GM21526 (cell line): Measurements from ENCODE around the gene ARHGEF19.
A peak's percentile ranks its signal among the peaks of the same experiment; 100 is the strongest.

Source experiments
- ATAC-seq: cut with Tn5 transposase; IDR thresholded peaks from one replicate; pipeline ENCODE4 v1.9.1; 2021; ENCODE audit warnings: moderate library complexity; ENCODE audit not compliant: unreplicated experiment, low FRiP score

ARHGEF19 gene

DNA sequence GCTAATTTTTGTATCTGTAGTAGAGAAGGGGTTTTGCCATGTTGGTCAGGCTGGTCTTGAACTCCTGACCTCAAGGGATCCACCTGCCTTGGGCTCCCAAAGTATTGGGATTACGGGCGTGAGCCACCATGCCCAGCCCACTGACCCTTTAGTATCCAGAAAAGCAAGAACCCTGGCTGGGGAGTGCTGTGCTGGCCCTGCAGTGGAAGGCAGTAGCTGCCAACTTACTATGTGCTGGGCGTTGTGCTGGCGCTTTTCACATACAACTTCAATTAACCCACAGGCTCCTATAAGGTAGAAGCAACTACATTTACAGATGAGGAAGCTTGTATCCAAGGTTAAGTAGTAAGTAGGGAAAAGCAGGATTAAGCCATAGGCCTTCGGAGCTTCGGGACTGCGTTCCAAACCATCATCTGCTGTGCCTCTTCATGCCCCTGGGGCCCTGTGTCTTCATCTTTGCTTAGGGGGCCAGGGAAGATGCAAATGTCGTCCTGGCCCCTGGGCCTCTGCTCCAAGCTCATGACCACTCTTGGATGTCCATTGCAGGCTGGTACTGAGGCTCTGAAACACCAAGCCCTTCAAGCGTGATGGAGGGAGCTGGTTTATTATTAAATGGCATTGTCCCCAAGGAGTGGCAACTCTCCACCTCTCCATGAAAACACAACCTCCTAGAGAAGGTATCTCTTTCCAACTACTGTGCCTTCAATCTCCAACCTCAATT lies 33.2 kb upstream of the ARHGEF19 start:
- no peak for ATAC-seq

DNA sequence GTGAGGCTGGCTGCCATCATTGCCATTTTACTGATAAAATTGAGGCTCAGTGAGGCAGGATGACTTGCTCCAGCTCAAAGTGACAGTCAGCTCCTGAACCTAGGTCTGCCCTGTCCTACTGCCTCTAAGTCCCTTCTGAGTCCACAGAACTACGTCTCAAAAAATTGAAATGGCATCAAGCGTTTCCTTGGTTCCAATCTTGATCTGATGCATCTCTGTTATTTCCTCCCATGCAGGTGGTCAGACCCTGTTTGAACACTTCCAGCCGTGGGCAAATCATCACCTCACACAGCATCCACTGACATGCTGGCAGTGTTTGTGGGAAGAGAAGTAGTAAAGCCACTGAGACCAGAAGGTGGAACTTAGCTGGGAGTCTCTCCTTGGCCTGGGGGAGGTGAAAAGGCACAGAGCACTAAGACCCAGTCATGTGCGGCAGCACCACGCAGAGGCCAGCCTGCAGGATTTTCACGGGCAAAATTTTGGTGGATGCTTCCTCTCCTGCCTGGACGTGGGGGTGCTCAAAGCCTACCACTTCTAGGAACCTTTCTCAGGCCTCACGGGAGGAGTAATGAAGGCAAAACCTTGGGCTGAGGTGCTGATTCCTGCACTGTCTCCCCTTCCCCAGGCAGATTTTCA lies 32.3 kb upstream of the ARHGEF19 start:
- no peak for ATAC-seq

DNA sequence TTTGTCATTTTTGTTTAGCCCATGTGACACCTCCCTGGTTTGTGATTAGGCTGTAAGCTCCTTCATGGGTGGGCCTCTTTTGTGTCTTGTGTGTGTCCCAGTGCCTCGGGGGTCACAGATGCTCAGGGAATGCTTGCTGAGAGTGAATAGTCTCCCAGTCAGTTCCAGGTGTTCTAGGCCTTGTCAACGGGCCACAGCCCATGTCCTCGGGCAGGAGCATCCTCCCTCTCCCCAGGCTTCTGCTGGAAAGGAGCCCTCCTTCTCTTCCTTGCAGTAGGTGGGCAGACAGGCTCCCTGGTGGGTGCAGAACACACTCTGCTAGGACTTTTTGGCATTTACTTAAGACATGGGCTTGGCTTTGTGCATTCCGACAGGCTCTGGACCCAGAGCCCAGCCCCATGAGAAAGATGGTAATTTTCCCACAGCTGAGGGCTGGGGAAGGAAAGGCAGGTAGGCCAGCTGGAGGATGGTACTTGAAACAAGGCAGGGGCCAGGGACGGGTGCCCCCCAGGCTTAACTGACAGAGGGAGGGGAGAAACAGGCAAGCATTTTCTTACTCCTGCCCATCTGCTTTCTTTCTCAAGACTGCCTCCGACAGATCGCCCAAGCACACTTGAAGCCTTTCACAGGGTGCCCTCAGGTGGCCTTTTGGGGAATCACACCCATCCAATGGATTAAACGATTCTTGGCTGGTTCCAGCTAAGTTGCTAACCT lies 31.6 kb upstream of the ARHGEF19 start:
- ATAC-seq: no peak

DNA sequence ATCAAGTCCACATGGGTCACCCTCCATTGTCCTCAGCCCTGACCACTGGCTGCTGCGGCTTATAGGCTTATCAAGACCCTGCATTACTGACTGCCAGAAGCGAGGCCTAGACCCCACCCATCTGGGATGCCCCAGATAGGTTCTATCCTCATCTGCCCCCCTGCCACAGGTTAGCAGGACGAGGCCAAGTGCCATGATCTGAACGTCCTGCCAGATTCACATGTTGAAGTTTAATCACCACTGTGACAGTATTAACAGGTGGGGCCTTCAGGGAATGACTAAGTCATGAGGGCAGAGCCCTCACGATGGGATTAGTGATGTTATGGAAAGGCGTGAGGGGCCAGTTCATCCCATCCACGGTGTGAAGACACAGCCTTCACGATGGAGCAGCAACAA lies 30.8 kb upstream of the ARHGEF19 start:
- ATAC-seq: no peak

DNA sequence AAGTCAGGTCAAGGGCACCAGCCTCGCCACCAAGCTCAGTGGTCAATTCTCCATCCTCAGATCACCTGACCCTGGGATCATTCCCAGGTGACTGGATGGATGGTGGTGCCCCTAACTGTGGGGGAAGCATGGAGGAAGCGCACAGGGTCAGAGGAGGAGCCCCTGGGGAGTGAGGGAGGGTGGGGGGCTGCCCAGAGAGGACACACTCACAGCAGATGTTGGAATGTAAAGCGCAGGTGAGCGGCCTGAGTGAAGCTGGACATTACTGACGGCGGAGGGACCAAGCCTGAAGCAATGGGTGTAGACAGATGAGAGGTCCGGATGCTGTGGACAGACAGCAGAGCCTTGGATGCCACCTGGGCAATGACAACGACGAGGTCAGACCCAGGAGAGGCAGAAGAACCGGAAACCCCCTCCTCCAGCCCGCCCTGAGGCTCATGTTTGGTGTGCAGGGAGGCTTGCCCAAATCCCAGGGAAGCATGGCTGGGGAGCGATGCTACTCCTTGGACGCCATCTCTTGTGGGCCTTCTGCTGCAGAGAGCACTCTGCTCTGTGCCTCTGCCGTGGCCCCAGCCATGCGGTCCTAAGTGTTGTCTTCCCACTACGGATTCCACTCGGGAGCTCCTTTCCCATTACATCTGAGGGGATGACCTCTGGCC lies 30.2 kb upstream of the ARHGEF19 start:
- ATAC-seq: no peak

DNA sequence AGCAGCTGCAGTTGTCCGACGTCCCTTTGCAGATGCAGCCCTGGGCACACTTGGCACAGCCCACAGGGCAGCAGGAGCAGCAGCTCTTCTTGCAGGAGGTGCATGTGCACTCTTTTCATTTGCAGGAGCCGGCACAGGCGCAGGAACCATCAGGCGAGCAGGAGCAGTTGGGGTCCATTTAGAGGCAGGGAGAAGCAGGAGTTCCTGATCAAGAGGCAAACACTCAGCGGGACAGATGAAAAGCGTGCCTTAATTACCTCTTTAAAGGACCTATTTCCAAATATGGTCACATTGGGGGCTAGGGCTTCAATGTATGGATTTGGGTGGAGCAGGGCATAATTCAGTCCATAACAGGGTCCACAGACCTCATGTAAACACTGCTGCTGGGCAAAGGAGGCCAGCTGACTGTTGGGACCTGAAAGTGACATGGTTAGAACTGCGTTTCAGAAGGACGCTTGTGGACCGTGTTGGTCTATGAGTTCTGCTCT lies 28.8 kb upstream of the ARHGEF19 start:
- no peak for ATAC-seq

DNA sequence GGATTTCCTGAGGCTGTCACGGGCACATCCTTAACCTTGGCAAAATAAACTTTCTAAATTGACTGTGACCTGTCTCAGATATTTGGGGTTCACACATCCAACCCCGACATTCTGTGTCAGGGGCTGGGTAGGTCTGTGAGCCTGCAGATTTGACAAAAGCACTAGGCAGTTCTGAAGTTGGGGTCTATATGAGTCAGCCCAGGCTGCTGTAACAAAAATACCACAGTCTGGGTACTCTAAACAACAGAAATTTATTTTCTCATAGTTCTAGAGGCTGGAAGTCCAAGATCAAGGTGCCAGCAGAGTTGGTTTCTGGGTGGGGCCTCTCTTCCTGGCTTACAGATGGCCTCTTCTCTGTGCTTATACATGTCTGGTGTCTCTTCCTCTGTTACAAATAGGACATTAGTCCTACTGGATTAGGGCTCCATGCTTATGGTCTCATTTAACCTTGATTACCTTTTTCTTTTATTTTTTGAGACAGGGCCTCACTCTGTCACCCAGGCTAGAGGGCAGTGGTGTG lies 27.6 kb upstream of the ARHGEF19 start:
- ATAC-seq: no peak

DNA sequence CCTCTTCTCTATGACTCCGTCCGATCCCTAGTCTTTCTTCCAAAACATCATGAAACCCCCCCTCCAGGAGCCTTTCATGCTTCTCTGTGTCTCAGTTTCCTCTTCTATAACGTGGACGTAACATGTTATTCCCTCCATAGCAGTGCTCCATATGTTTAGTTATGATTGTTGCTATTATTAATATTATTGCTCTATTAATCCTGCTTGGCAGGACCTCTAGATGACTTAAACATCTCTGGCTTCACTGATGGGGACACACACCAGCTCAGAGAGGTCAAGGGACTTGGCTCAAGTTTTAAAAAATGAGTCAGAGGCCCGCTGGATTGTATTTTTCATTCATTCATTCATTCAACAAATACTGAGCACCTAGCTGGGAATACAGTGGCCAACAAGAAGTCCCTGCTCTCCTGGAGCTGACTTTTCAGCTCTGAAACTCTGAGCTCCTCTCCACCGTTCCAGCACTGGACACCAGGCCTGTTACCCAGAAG lies 24.9 kb upstream of the ARHGEF19 start:
- no peak for ATAC-seq

DNA sequence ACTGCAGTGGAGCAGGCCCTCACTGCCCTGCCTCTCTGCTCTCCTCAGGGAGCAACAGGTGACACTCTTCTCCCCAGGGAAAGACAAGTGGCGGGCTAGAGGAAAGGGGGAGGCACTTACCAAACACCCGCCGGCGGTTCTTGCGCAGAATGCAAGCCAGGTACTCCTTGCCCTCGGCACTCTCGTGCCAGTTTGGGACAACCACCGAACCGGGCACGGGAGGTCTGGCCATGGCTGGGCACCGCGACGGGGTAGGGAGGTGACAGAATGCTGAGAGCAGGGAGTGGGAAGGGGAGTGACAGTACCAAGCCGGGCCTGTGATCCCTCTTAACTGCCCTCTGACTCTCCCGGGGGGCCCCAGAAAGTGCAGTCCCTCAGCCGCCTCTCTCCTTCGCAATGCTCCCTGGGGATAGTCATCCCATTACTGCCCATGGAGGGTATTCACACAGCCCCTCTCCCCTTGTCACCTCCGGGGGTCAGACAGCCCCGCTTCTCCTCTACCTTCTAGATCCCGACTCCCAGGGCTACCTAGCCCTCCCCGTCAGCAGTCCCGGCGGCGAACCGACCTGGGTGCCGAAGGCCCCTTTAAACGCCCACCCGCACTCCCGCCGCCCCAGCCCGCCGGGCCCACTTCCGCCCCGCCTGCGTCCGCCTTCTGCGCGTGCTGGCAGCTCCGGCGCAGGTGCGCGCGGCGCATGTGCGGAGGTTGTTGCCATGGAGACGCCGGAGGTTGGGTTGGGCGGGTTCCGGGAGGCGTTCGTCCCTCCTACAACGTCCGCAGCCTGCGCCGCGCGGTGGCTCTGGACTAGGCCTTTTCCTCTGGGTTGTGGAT lies 24.3 kb upstream of the ARHGEF19 start, which contains the start of gene CPLANE2:
Gene CPLANE2, minus strand, starts transcription at position 673 of the 832 bp plus-strand sequence. Its CDS starts 441 bp downstream, at position 232.
- peak; percentile 85 for ATAC-seq

DNA sequence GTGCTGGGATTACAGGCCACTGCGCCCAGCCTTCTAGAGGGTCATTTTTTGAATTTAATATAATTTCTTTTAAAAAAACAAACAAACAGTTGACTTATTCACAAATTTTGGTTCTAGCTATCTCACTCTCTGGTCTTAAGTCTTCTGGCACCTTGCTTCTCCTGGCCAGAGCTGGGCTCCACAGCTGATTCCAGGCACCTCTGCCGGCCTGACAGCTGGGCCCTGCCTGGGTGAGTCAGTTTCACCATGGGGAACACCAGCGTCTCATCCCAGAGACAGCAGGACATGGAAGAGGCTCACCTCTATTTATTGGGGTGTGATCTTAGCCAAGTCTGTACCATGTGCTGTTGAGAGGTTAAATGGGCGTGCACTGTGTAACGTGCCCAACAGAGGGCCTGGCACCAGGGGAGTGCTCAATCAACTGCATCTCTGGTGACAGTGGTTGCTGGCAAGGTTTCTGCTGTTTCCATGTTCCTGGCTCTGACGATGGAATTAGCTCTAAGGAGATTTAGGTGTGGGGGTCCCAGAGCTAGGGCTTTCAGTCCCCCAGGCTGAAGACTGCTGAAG lies 23.6 kb upstream of the ARHGEF19 start:
- ATAC-seq: peak; percentile 38

DNA sequence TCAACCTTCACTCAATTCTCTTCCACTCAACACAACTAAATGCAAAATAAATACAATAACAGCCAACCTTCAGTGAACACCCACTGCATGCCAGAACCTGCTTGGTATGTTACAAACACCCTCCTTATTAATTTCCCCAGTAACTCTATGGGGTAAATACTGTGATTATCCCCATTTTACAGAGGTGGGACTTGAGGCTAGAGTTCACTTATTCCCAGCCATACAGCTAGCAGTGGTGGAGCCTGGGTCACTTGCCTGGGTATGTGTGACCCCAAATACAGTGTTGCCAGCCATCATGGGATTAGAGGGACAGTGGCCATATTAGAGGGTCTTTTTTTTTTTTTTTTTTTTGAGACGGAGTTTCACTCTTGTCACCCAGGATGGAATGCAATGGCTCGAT lies 22.9 kb upstream of the ARHGEF19 start:
- ATAC-seq: no peak

DNA sequence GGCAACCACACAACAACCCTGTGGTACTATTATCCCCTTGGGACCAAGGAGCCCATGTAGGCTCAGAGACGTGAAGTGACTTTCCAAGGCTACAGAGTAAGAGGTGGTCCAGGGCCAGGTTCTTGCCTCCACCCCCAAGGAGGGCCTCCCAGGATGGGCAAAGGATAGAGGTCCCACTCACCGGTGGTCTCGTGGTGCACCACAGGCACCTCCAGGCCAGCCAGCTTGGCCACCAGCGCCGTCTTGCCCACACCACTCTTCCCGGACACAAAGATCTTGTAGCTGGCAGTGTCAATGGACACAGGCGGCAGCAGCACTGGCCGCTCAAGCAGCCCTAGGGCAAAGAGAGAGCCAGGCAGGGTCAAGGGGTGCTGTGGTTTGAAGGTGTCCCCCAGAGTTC lies 21.0 kb upstream of the ARHGEF19 start:
- no peak for ATAC-seq

DNA sequence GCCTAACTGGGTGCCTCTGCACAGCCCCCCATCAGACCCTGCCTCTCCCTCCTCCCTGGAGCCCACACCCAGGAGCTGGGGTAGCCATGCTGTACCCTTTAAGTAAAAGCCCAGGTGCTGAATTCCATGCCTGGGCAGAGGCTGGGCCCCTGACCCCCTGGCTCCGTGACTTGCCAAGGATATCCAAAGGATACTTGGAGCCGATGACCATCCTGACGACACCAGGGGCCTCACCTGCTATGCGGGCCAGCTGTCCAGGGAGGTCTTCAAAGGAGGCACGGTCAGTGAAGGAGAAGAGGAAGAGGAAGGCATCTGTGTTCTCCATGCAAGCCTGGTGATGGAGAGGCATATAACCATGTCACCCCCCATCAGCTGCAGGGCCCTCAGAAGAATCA lies 19.9 kb upstream of the ARHGEF19 start:
- ATAC-seq: no peak

DNA sequence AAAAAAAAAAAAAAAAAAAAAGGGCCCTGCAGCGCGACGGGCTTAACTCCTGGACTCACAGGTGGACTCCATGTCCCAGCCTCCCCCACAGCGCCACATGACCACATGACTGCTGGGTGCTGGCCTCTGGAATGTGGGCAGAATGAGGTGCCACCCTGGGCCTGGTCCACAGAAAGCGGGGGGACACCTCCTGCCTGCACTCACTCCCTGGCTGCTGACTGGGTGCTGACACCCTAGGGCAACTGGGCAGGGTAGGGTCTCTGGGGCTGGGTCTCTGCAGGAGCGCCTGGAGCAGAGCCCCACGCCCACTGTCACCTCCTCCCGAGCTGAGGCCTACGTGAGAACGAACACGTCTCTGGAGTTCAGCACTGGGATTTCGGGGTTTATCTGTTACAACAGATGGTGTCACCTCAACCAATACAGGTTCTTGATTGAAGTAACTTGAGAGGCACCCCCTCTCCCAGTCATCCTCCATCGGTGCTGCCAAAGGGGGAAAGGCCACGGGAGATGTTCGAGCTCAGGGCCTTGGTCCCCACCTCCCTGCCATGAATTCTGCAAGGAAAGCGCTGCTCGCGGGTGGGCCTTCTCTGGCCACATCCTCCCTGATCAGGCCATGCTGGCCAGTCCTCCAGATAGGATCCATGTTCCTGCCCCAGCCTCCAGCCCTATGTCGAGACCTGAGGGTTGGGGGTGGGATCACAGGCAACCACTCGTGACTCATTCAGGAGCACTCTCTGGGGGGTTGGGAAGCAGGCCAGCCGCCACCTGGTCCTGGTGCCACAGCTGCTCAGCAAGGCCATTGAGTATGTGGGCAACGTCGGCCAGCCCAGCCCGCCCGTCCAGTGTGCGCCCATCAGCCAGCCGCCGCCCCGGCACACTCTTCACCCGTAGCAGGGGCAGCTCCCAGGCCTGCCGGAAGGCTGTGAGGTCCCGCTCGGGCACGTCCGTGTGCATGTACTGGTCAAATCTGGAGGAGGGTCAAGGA lies 19.2 kb upstream of the ARHGEF19 start:
- no peak for ATAC-seq

DNA sequence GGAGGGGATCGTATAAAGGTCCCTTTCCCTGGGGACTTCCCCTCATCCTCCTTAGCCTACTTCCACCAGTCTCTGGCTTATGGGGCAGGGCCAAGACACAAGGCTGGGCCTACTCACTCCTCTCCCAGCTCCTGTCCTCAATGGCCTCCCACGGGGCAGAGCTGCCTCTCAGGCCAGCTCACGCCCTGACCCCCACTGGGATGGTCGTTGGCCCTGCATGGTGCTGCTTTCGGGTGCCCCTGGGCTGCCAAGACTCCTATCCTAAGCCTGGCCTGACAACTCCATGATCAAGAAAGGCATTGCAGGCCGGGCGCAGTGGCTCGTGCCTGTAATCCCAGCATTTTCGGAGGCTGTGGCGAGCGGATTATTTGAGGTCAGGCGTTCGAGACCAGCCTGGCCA lies 18.3 kb upstream of the ARHGEF19 start:
- ATAC-seq: no peak

DNA sequence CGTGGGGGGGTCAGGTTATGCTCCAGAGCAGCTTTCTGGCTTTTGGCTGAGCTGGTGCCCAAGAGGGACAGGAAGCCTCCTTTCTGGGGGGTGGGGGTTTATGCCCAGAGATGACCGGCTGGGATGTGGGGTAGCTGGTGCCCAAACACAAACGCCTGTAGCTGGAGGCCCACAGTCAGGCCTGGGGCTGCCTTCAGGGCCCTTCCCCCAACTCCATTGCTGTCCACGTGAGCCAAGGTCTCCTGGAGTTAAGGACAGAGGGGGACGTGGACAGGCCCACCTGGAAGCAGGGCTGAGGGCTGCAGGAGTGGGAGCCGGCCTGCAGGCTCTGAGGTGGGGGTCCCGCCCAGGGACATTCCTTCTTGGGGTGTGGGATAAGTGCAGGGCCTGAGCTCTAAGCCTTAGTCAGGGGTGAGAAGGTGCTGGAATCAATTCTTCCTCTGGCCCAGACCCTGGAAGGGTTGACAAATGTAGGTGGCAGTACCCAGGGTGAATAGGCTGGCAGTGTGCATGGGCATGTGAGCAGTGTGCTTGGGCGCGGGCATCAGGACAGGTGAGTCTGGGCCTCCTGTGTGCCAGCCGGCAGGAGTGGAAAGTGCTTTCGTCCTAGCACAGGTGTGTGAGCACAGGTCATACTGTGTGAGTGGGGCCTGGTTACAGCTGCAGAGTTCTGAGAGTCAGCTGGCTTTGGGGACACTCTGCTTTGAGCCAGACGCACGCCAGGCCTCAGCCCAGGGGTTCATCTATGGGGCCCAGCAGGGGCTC lies 17.7 kb upstream of the ARHGEF19 start:
- no peak for ATAC-seq

DNA sequence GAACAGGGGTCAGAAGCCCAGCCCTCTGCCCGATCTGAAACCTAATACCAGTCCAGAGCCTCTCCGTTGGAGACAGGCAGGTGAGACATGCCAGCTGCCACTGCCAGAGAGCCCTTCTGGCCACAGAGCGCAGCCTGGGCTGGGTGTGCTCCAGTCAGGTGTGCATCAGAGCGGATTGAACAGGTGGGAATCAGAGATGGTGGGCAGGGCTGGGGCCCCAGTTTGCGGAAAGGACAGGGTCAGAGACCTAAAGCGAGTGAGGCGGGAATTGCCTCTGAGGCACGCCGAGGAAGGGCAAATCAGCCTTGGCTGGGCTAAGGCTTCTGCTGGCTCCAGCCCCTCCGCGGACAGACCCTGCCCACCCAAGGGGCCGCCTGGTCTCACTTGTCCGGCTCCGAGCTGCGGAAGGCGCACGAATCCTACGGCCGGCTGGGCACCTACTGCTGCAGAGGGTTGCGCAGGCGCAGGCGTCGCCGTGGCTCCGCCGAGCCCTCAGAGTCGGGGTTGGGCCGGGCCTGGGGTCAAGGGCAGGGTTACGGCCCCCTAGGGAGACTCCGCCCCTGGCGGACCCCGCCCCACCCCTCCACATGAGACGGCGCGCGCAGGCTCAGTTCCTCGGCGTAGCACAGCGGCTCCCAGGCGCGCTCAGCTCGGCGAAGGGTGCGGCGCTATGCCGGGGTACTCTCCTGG lies 14.2 kb upstream of the ARHGEF19 start:
- no peak for ATAC-seq
